ENCODE results near the gene EMP1.
"Not testable (repeated sequence)": the region's sequence is repeated elsewhere in the genome, so short reads cannot be mapped to it uniquely, and the experiment has no call there.

Gene EMP1

GRCh38 chr12:13259625-13260024, 63.1 kb downstream of the EMP1 start:
- DNase-seq: not testable (repeated sequence)

DNA sequence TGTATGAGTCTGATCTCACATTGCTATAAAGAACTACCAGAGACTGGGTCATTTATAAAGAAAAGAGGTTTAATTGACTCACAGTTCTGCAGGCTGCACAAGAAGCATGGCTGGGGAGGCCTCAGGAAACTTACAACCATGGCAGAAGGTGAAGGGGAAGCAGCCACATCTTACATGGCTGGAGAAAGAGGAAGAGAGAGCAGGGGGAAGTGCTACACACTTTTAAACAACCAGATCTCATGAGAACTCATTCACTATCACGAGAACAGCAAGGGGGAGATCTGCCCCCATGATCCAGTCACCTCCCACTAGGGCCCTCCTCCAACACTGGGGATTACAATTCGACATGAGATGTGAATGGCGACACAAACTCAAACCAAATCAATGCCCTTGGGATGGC, 71.3 kb downstream of the EMP1 start:
- DNase-seq: not testable (repeated sequence)

- DNase-seq: no peak
Observed at GRCh38 chr12:13268581-13268980, 72.1 kb downstream of the EMP1 start.

All from NCI-H82 (cell line).